HG02852 (cell line): ENCODE data around the gene ZNF532.

Source experiments
- ATAC-seq: cut with Tn5 transposase; IDR thresholded peaks from one replicate; pipeline ENCODE4 v1.9.1; 2021; ENCODE audit warnings: mild to moderate bottlenecking, moderate library complexity; ENCODE audit not compliant: unreplicated experiment

Gene ZNF532

DNA sequence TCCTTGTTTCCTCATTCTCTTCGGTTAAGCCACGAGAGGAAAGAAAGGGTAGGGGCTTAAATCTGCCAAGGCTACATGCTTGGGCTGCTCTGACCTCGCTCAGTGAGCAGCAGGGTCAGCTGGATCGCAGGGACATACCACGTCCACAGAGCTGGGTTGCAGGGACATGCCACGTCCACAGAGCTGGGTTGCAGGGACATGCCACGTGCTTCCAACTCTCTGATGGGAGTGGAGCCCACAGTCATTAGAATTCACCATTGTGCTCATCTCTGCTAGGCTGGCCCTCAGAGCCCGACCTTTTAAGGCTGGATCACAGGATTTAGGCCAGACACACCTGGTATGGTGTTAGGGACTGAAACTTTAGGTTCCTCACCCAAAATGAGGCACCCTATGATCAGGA is 167.6 kb downstream of the ZNF532 start:
- no peak for ATAC-seq

DNA sequence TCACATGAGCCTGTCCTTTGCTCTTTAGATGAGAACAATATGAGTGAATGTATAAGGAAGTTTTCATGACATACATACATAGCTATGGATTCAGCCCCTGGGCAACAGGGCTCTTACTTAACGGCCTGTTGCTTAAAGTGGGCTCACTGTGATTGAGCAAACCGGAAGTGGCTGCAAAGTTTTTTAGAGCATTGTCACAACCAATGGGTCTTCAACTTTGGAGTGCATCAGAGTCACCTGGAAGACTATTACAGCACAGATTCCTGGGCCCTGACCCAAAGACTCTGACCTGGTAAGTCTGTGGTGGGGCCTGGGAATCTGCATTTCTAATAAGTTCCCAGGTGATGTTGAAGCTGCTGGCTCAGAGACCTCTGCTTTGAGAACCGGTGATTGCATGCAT is 168.7 kb downstream of the ZNF532 start:
- no peak for ATAC-seq

DNA sequence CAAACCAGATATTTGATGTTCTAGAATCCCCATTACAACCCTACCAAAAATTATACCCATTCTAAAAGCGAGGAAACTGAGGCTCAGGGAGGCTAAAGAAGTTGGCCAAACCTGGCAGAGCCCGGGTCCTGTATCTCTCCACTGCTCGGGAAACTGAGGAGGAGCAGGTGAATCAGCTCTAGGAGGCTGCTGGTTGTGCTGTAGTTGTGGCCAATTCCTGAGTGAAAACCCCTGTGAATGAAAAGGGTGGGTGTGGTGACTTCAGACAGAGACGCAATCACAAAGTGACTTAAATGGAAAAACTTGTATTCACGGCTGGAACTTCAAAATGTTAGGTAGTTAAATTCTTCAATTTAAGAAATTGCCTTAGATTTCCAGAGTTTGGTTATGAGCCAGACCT is 169.3 kb downstream of the ZNF532 start:
- ATAC-seq: no peak

DNA sequence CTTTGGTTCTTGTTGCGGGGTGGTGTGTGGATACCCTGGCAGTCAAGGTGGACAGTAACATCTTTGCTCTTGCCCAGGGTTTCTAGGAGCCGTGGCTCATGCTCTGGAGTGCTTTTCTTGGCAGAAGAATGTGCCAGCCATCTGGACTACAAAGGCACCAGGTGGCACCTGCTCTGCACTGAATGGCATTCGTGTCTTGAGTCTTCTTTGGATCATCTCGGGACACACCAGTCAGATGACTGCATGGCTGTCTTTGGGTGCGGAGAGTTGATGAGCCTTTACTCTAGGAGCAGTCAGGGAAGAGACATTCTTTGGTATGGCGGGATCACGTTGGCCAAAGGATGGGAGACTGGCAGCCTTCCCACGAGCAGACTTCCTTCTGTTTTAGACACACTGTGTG is 170.9 kb downstream of the ZNF532 start:
- ATAC-seq: no peak
